Astrocyte of the spinal cord (primary cell): ENCODE data around the gene LINGO4.

ENCODE experiments used
- DNase-seq: peaks from one replicate; pipeline ENCODE4 v3.0.0; 2011; ENCODE audit warnings: low read depth, low spot score
- H3K4me3 ChIP-seq: 2 replicates; pipeline ENCODE4 v1.5.1; 2011; ENCODE audit warnings: low read depth, mild to moderate bottlenecking, low read length, moderate library complexity
- in situ Hi-C: cut with HindIII; loops from 2 replicates; pipeline ENCODE4 v1.10.0; 2017; ENCODE audit warnings: low sequenced_read_pairs
- TF ChIP-seq, protein P1 (sequence below): IDR thresholded peaks from 2 replicates; pipeline ENCODE4 v1.5.1; 2012; ENCODE audit warnings: low read depth, mild to moderate bottlenecking, low read length, inconsistent platforms

Gene LINGO4

DNA sequence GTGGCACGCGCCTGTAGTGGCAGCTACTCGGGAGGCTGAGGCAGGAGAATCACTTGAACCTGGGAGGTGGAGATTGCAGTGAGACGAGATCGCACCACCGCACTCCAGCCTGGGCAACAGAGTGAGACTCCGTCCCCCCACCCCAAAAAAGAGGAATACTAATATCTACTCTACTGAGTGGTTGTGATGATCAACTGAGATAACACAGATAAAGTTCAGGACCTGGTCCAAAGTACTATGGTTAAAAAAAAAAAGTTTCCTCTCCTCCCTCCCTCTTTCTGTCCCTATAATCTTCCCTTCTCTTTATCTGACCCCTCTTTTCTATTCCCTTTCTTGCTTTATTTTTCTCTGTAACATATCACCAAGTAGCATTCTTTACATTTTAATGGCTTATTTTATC, 30.4 kb upstream of the LINGO4 start:
- in situ Hi-C loops = no loop called here

DNA sequence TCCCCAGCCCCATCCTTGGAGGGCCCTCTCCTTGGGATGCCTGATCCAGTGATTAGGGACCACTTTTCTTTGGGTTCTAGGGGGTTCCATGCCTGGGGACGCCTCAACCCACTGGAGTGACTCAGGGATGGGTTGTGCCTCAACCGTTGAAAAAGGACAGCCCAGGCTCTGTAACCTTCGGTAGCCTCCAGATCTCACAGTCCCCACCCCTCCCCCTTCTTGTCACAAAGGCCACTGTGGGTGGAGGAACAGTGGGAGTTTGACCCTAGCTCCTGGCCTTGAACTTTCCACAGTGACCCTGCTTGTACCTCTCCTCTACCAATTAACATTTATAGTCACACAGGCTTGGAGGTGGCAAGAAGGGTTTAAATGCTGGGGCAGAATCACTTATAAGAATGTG, 29.0 kb upstream of the LINGO4 start:
- no peak for DNase-seq
- in situ Hi-C loops = no loop called here
- H3K4me3 ChIP-seq = no peak overlapping the region
- TF ChIP-seq, protein P1, sequence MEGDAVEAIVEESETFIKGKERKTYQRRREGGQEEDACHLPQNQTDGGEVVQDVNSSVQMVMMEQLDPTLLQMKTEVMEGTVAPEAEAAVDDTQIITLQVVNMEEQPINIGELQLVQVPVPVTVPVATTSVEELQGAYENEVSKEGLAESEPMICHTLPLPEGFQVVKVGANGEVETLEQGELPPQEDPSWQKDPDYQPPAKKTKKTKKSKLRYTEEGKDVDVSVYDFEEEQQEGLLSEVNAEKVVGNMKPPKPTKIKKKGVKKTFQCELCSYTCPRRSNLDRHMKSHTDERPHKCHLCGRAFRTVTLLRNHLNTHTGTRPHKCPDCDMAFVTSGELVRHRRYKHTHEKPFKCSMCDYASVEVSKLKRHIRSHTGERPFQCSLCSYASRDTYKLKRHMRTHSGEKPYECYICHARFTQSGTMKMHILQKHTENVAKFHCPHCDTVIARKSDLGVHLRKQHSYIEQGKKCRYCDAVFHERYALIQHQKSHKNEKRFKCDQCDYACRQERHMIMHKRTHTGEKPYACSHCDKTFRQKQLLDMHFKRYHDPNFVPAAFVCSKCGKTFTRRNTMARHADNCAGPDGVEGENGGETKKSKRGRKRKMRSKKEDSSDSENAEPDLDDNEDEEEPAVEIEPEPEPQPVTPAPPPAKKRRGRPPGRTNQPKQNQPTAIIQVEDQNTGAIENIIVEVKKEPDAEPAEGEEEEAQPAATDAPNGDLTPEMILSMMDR = no peak

More for the DNA sequence above, 30.4 kb upstream of the LINGO4 start:
- DNase-seq = no peak
- H3K4me3 ChIP-seq = no peak overlapping the region
- TF ChIP-seq, protein P1 = no peak

DNA sequence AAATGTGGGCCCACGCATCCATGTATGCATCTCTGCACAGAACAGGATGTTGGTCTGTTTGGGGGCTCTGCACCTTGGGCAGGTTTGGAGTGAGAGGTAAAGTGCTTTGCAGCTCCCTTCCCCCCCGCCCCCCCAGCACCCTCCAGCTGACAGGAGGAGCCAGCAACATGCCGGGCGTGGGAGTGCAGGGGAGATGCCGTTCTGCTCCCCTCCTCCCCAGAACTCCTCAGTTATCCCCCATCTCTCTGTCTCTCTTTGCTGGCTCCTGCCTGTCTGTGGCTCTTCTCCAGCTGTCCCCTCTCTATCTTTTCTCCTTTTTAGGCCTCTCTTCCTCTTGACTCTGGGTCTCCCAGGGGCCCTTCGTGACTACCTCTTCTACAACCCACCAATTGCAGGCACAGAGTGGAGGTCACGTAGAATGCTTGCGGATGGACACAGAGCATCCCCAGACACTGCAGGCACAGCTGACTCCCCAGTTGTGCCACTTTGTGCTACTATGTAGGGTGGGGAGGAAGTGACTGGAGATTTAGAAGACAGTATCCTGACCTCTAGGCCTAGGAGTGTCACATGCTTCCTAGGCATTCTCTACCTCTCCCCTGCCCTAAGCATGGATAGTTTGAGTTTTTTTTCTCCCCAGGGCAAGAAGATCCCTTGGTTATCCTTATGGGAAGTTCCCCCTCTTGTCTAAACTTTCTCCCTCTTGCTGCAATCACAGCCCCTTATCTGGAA, 28.1 kb upstream of the LINGO4 start:
- no peak overlapping the region for H3K4me3 ChIP-seq
- TF ChIP-seq, protein P1 = no peak
- in situ Hi-C loops = no loop called here
- no peak for DNase-seq

DNA sequence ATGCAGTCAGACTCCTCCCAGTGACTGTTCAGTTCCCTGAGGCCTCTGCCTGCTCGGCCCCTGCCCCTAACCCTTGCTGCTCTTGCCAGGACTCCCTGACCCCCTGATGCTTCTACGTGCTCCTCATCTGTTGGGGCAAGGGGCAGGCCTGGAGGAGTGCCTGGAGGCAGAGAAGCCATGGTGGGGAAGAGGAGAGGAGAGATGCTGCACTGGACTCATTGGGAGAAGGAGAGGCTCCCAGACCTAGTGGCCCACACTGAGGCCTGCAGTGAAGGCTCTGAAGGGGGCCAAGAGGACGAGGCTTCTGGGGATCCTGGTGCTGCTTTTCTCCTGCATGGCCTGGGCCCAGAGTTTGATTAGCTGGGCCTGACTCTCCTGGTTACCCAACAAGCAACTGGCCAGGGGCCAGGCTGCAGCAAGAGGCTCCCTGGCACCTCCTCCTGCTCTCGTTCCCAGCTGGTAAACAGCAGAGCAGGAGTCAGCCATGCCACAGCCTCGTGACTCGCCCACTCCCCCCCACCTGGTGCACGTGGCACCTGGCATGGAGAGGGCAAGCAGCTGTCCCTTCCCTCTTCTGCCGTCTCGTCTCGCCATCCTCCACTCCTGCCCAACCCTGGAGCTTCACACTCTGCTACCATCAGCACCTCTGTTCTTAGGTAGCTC, 27.2 kb upstream of the LINGO4 start:
- DNase-seq = no peak
- H3K4me3 ChIP-seq = no peak overlapping the region
- TF ChIP-seq, protein P1 = no peak
- in situ Hi-C loops = no loop called here

DNA sequence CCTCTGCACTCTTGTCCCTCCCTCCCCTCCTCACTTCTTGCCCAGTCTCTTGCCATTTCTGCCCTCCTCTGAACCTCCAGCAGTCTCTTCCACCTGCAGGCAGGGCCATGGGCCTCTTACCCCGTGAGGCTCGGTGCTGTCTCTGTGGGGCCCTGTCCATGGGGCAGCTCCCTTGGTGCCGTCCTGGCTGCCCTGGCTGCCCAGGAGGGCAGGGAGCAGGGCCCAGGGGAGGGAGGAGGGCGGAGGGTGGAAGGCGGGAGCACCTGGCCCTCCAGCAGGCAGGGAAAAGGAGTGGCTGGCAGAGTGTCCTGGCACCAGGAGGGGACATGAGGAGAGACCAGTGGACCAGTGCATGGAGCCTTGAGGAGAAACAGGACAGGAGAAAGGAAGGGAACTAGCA, 26.4 kb upstream of the LINGO4 start, which contains the start of gene RORC:
Gene RORC, minus strand, starts transcription at position 198 of the 400 bp plus-strand sequence. Its CDS starts 38 bp downstream, at position 160.
- DNase-seq = no peak
- TF ChIP-seq, protein P1 = no peak
- H3K4me3 ChIP-seq = no peak within 1 kb of the TSS
- in situ Hi-C loops = no loop called here

DNA sequence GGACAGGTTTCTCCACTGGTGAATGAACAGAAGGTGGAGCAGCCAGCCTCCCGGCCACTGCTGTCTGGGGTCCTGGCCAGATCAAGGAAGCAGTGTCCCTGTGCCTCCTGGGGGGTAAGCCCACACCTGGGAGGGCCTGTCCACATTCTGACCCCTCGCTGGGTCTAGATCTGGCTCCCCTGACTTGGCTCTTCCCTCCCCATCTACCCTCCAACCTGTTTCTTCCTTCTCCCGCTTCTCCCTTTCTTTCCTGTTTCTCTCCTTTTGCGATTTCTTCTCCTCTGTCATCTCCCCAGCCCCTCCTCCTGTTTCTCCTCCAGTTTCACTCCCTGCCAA, 26.0 kb upstream of the LINGO4 start:
- H3K4me3 ChIP-seq = no peak overlapping the region
- TF ChIP-seq, protein P1 = no peak
- no peak for DNase-seq
- in situ Hi-C loops = no loop called here
